Liver (tissue), 3 donors: ENCODE measurements around the gene POMC.

Experiments used
- ATF3 ChIP-seq: IDR thresholded peaks from 2 replicates; pipeline ENCODE4 v1.6.1; 2016; ENCODE audit warnings: antibody characterized with exemption
- CTCF ChIP-seq: fragments of 150-350 bp; IDR thresholded peaks from 2 replicates; pipeline ENCODE4 v1.5.1; 2017; ENCODE audit warnings: improper control_type of control experiment, low read depth, low read length; ENCODE audit not compliant: missing input control
- EGR1 ChIP-seq, 2 donors: IDR thresholded peaks; 2 replicates each; pipeline ENCODE4 v1.6.1; 2016 to 2018; ENCODE audit warnings: antibody characterized with exemption in 2 of 2, low read depth in 2 of 2
- GABPA ChIP-seq, 2 donors: IDR thresholded peaks in 1 of 2; conservative IDR thresholded peaks in 1 of 2; 2 replicates each; pipeline ENCODE4 v1.6.1; 2016; ENCODE audit warnings: antibody characterized with exemption in 2 of 2, mild to moderate bottlenecking in 1 of 2, moderate library complexity in 1 of 2
- HNF4G ChIP-seq: IDR thresholded peaks from 2 replicates; pipeline ENCODE4 v1.6.1; 2016; ENCODE audit warnings: antibody characterized with exemption
- JUND ChIP-seq, 2 donors: IDR thresholded peaks; 2 replicates each; pipeline ENCODE4 v1.6.1; 2016; ENCODE audit warnings: antibody characterized with exemption in 2 of 2
- MAX ChIP-seq: IDR thresholded peaks from 2 replicates; pipeline ENCODE4 v1.6.1; 2016; ENCODE audit warnings: antibody characterized with exemption
- NR2F2 ChIP-seq: IDR thresholded peaks from 2 replicates; pipeline ENCODE4 v1.6.1; 2016; ENCODE audit warnings: antibody characterized with exemption
- RAD21 ChIP-seq, 2 donors: IDR thresholded peaks; 2 replicates each; pipeline ENCODE4 v1.6.1; 2016; ENCODE audit warnings: antibody characterized with exemption in 2 of 2, mild to moderate bottlenecking in 2 of 2
- REST ChIP-seq: IDR thresholded peaks from 2 replicates; pipeline ENCODE4 v1.6.1; 2016; ENCODE audit warnings: antibody characterized with exemption, mild to moderate bottlenecking
- SP1 ChIP-seq: IDR thresholded peaks from 2 replicates; pipeline ENCODE4 v1.6.1; 2018; ENCODE audit warnings: antibody characterized with exemption, mild to moderate bottlenecking
- TAF1 ChIP-seq: conservative IDR thresholded peaks from 2 replicates; pipeline ENCODE4 v1.6.1; 2016; ENCODE audit warnings: antibody characterized with exemption, mild to moderate bottlenecking
- YY1 ChIP-seq: IDR thresholded peaks from 2 replicates; pipeline ENCODE4 v1.6.1; 2016; ENCODE audit warnings: antibody characterized with exemption, mild to moderate bottlenecking
- donor health status: healthy.
- donor health status: healthy.

- TF ChIP-seq CTCF: no peak
- TF ChIP-seq RAD21 (IDR thresholded peaks at IDR 0.05): no peak
- no peak for TF ChIP-seq GABPA (IDR thresholded peaks at IDR 0.05 in 1 of 2, conservative IDR thresholded peaks at IDR 0.05 in 1 of 2)
- TF ChIP-seq EGR1 (IDR thresholded peaks at IDR 0.05; ENCODE audit: low read depth in 2 of 2): no peak
- no peak for TF ChIP-seq HNF4G
- no peak for TF ChIP-seq JUND (IDR thresholded peaks at IDR 0.05)
- TF ChIP-seq YY1: no peak
- no peak for TF ChIP-seq SP1
- no peak for TF ChIP-seq MAX
- no peak for TF ChIP-seq ATF3
- no peak for TF ChIP-seq NR2F2
- no peak for TF ChIP-seq REST
- no peak for TF ChIP-seq TAF1
Measured at GRCh38 chr2:25201794-25202193, 33.4 kb upstream of the POMC start.
